HEK293T (cell line): Measurements from ENCODE around the gene GRIN2A.

ENCODE experiments used
- ARNT ChIP-seq: fragments of 450-650 bp; IDR thresholded peaks from 2 replicates; pipeline ENCODE4 v1.6.1; 2017; ENCODE audit warnings: mild to moderate bottlenecking
- BHLHE40 ChIP-seq: fragments of 450-650 bp; IDR thresholded peaks from 2 replicates; pipeline ENCODE4 v1.6.1; 2016; ENCODE audit warnings: mild to moderate bottlenecking, moderate library complexity, borderline replicate concordance
- CTBP1 ChIP-seq: fragments of 450-650 bp; IDR thresholded peaks from 2 replicates; pipeline ENCODE4 v1.6.1; 2016; ENCODE audit warnings: borderline replicate concordance
- ELF4 ChIP-seq: fragments of 450-650 bp; IDR thresholded peaks from 2 replicates; pipeline ENCODE4 v1.6.1; 2017; ENCODE audit warnings: antibody characterized with exemption
- FOXA1 ChIP-seq: fragments of 450-650 bp; IDR thresholded peaks from 2 replicates; pipeline ENCODE4 v1.6.1; 2016; ENCODE audit warnings: mild to moderate bottlenecking
- FOXK2 ChIP-seq: fragments of 450-650 bp; IDR thresholded peaks from 2 replicates; pipeline ENCODE4 v1.6.1; 2016; ENCODE audit warnings: mild to moderate bottlenecking
- FOXM1 ChIP-seq: fragments of 450-650 bp; IDR thresholded peaks from 2 replicates; pipeline ENCODE4 v1.6.1; 2017; ENCODE audit warnings: mild to moderate bottlenecking, borderline replicate concordance
- LEF1 ChIP-seq: fragments of 450-650 bp; IDR thresholded peaks from 2 replicates; pipeline ENCODE4 v1.6.1; 2017; ENCODE audit warnings: mild to moderate bottlenecking, borderline replicate concordance
- NFRKB ChIP-seq: fragments of 450-650 bp; IDR thresholded peaks from 2 replicates; pipeline ENCODE4 v1.6.1; 2016; ENCODE audit warnings: mild to moderate bottlenecking, moderate library complexity
- SP1 ChIP-seq: fragments of 450-650 bp; IDR thresholded peaks from 2 replicates; pipeline ENCODE4 v1.6.1; 2017
- SUZ12 ChIP-seq: fragments of 450-650 bp; IDR thresholded peaks from 2 replicates; pipeline ENCODE4 v1.6.1; 2016; ENCODE audit warnings: mild to moderate bottlenecking
- TARDBP ChIP-seq: fragments of 450-650 bp; IDR thresholded peaks from 2 replicates; pipeline ENCODE4 v1.6.1; 2016
- ZNF384 ChIP-seq: fragments of 450-650 bp; IDR thresholded peaks from 2 replicates; pipeline ENCODE4 v1.6.1; 2016

DNA sequence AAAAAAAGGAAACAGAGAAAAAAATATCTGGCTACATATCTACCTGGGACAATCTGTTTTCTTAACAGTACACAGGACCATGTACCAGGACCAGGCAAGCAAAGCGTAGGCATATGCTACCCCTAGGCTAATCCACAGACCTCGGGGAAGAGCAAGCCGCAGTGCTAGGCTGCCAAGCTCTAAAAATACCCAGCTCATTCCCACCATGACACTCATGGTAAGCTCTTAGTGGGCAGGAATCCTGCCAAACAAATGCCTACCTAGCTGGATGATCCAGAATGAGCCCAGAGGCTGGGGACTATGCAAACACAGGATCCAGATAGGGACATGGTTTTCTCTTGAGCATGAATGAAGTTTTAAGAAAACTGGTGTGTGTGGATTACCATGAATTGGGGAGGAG is 95.6 kb downstream of the GRIN2A start:
- TF ChIP-seq FOXK2 (no peak), ELF4 (no peak), FOXA1 (no peak), FOXM1 (no peak), SUZ12 (no peak), BHLHE40 (no peak), LEF1 (no peak), TARDBP (no peak), NFRKB (no peak), CTBP1 (no peak), ZNF384 (no peak), SP1 (no peak), ARNT (no peak)
